Neural progenitor cell (in vitro differentiated cells): ENCODE measurements around the gene BUB1. TPM values are rescaled to one million over a fixed set of nuclear protein-coding genes. Genes with fewer than 3 reads are reported as not detected.

Experiments used
- DNase-seq: peaks from one replicate; pipeline ENCODE4 v3.0.0-alpha.2; 2016; ENCODE audit warnings: low spot score
- H2AFZ ChIP-seq: fragments of 200-600 bp; sonication (generic); replicated peaks from 2 replicates; pipeline ENCODE4 v1.6.1; 2016; ENCODE audit warnings: antibody characterized with exemption
- H3F3A ChIP-seq: fragments of 200-600 bp; sonication (generic); 2 replicates; pipeline ENCODE4 v1.6.1; 2016; ENCODE audit warnings: antibody characterized with exemption, low read depth
- H3K27ac ChIP-seq: fragments of 200-600 bp; sonication (generic); 2 replicates; pipeline ENCODE4 v1.5.1; 2016; ENCODE audit warnings: mild to moderate bottlenecking
- H3K27me3 ChIP-seq: fragments of 200-600 bp; sonication (generic); 2 replicates; pipeline ENCODE4 v1.6.1; 2016; ENCODE audit warnings: mild to moderate bottlenecking, moderate library complexity
- H3K36me3 ChIP-seq: fragments of 200-600 bp; sonication (generic); 2 replicates; pipeline ENCODE4 v1.5.1; 2016
- H3K4me1 ChIP-seq: fragments of 200-600 bp; sonication (generic); 2 replicates; pipeline ENCODE4 v1.6.1; 2016; ENCODE audit warnings: mixed run types
- H3K4me2 ChIP-seq: fragments of 200-600 bp; sonication (generic); 2 replicates; pipeline ENCODE4 v1.6.1; 2016
- H3K4me3 ChIP-seq: fragments of 200-600 bp; sonication (generic); 2 replicates; pipeline ENCODE4 v1.5.1; 2016
- H3K79me2 ChIP-seq: fragments of 200-600 bp; sonication (generic); 2 replicates; pipeline ENCODE4 v1.6.1; 2016; ENCODE audit warnings: low read depth
- H3K9ac ChIP-seq: fragments of 200-600 bp; sonication (generic); 2 replicates; pipeline ENCODE4 v1.6.1; 2016
- H3K9me3 ChIP-seq: fragments of 200-600 bp; sonication (generic); 2 replicates; pipeline ENCODE4 v1.5.1; 2016; ENCODE audit warnings: low read depth
- H4K20me1 ChIP-seq: fragments of 200-600 bp; sonication (generic); 2 replicates; pipeline ENCODE4 v1.6.1; 2016; ENCODE audit warnings: low read depth
- H3K27ac Mint-ChIP-seq: 3 replicates; pipeline ENCODE4 v1.8.0; 2021; ENCODE audit warnings: mixed read lengths
- H3K27me3 Mint-ChIP-seq: 2 replicates; pipeline ENCODE4 v1.8.0; 2022; ENCODE audit warnings: low read depth, mild to moderate bottlenecking, inconsistent platforms, moderate library complexity, mixed read lengths; ENCODE audit not compliant: insufficient read depth
- H3K36me3 Mint-ChIP-seq: 3 replicates; pipeline ENCODE4 v1.8.0; 2021; ENCODE audit warnings: mixed read lengths
- H3K4me1 Mint-ChIP-seq: 3 replicates; pipeline ENCODE4 v1.8.0; 2021; ENCODE audit warnings: mixed read lengths
- H3K4me3 Mint-ChIP-seq: 3 replicates; pipeline ENCODE4 v1.8.0; 2021; ENCODE audit warnings: mild to moderate bottlenecking, moderate library complexity, mixed read lengths
- H3K9me3 Mint-ChIP-seq: 3 replicates; pipeline ENCODE4 v1.8.0; 2020; ENCODE audit warnings: mixed read lengths
- CTCF ChIP-seq: fragments of 200-600 bp; sonication (generic); IDR thresholded peaks from 2 replicates; pipeline ENCODE4 v1.5.1; 2017; ENCODE audit warnings: antibody characterized with exemption, mild to moderate bottlenecking
- EZH2 ChIP-seq: fragments of 200-600 bp; sonication (generic); IDR thresholded peaks from 2 replicates; pipeline ENCODE4 v1.6.1; 2017; ENCODE audit warnings: antibody characterized with exemption, mild to moderate bottlenecking, moderate library complexity
- EZH2phosphoT487 ChIP-seq: fragments of 200-600 bp; sonication (generic); IDR thresholded peaks from 2 replicates; pipeline ENCODE4 v1.6.1; 2017; ENCODE audit warnings: antibody characterized with exemption
- total RNA-seq: library from RNA; depleted of rRNA; stranded (reverse); fragments of >200 nt; gene quantifications from 2 replicates; pipeline ENCODE4 v1.2.3, GENCODE V29; 2015; ENCODE audit warnings: low replicate concordance

Gene BUB1
- total RNA-seq, 1 donor from 2014 or later, result 266 TPM

GRCh38 chr2:110679337-110679707 lies 1.5 kb upstream of the BUB1 start:
- H3K4me2 ChIP-seq, result peak overlapping the region; percentile 98
- H3K4me1 ChIP-seq, result peaks cover 53% of the 10 kb centered on the region
- Mint-ChIP-seq H3K27me3 (peaks cover 2% of the 10 kb centered on the region), H3K4me3 (peak overlapping the region; percentile 96), H3K36me3 (peaks cover 4% of the 10 kb centered on the region), H3K27ac (no peak overlapping the region), H3K9me3 (peaks cover 3% of the 10 kb centered on the region), H3K4me1 (peaks cover 42% of the 10 kb centered on the region)
- no peak for TF ChIP-seq EZH2phosphoT487
- TF ChIP-seq CTCF, result no peak
- no peak for TF ChIP-seq EZH2
- H3K27me3 ChIP-seq, result no peaks in the 10 kb centered on the region
- no peak overlapping the region for H3K9ac ChIP-seq
- H3K27ac ChIP-seq, result no peak overlapping the region
- H2AFZ ChIP-seq, result no peak overlapping the region
- DNase-seq, result no peak
- peak overlapping the region; percentile 81 for H3K4me3 ChIP-seq
- H4K20me1 ChIP-seq, result peaks cover 30% of the 10 kb centered on the region
- H3K9me3 ChIP-seq, result no peaks in the 10 kb centered on the region
- H3F3A ChIP-seq, result peaks cover 49% of the 10 kb centered on the region
- peaks cover 8% of the 10 kb centered on the region for H3K36me3 ChIP-seq
- H3K79me2 ChIP-seq, result peaks cover 36% of the 10 kb centered on the region

- Histone ChIP-seq H3K9ac (peak overlapping the region; percentile 24), H3K9me3 (no peaks in the 10 kb centered on the region), H3K4me1 (peaks cover 47% of the 10 kb centered on the region), H3K27me3 (no peaks in the 10 kb centered on the region), H3K4me3 (peak overlapping the region; percentile 81), H3K4me2 (peak overlapping the region; percentile 98), H3K36me3 (peaks cover 13% of the 10 kb centered on the region), H2AFZ (peak overlapping the region; percentile 47), H3K27ac (peak overlapping the region; percentile 17), H4K20me1 (peaks cover 35% of the 10 kb centered on the region), H3K79me2 (peaks cover 42% of the 10 kb centered on the region), H3F3A (peaks cover 43% of the 10 kb centered on the region)
- H3K27ac Mint-ChIP-seq, result peak overlapping the region; percentile 98
- no peak for TF ChIP-seq EZH2phosphoT487
- TF ChIP-seq EZH2, result no peak
- no peak for TF ChIP-seq CTCF
- H3K4me3 Mint-ChIP-seq, result peak overlapping the region; percentile 96
- H3K36me3 Mint-ChIP-seq, result peaks cover 4% of the 10 kb centered on the region
- H3K9me3 Mint-ChIP-seq, result peaks cover 3% of the 10 kb centered on the region
- peaks cover 39% of the 10 kb centered on the region for H3K4me1 Mint-ChIP-seq
- H3K27me3 Mint-ChIP-seq, result peaks cover 2% of the 10 kb centered on the region
- peak; percentile 46 for DNase-seq
Measured at GRCh38 chr2:110678457-110679336, 834 bp upstream of the BUB1 start.

- Histone ChIP-seq H3K27me3 (no peaks in the 10 kb centered on the region), H4K20me1 (peaks cover 35% of the 10 kb centered on the region), H2AFZ (no peak overlapping the region), H3K4me1 (peaks cover 32% of the 10 kb centered on the region), H3K9me3 (no peaks in the 10 kb centered on the region), H3F3A (peaks cover 29% of the 10 kb centered on the region), H3K79me2 (peaks cover 56% of the 10 kb centered on the region), H3K36me3 (peaks cover 13% of the 10 kb centered on the region), H3K4me3 (peak overlapping the region; percentile 81), H3K4me2 (peak overlapping the region; percentile 98), H3K9ac (peak overlapping the region; percentile 53), H3K27ac (no peak overlapping the region)
- no peak for TF ChIP-seq EZH2
- no peak for TF ChIP-seq EZH2phosphoT487
- TF ChIP-seq CTCF, result no peak
- peaks cover 4% of the 10 kb centered on the region for H3K27me3 Mint-ChIP-seq
- peak overlapping the region; percentile 96 for H3K4me3 Mint-ChIP-seq
- peaks cover 4% of the 10 kb centered on the region for H3K36me3 Mint-ChIP-seq
- H3K9me3 Mint-ChIP-seq, result peaks cover 3% of the 10 kb centered on the region
- peaks cover 34% of the 10 kb centered on the region for H3K4me1 Mint-ChIP-seq
- no peak overlapping the region for H3K27ac Mint-ChIP-seq
- DNase-seq, result no peak
Measured at GRCh38 chr2:110677080-110677479, 783 bp downstream of the BUB1 start.
